GM12878 (cell line): ENCODE measurements around the gene KPNA4.
"Not testable (repeated sequence)": the region's sequence is repeated elsewhere in the genome, so short reads cannot be mapped to it uniquely, and the experiment has no call there.

ENCODE experiments used
- CBX3 ChIP-seq: fragments of 200-600 bp; sonication (generic); IDR thresholded peaks from 2 replicates; pipeline ENCODE4 v1.6.1; 2016; ENCODE audit warnings: low read depth, borderline replicate concordance
- CHD2 ChIP-seq: IDR thresholded peaks from 2 replicates; pipeline ENCODE4 v1.6.1; 2011; ENCODE audit warnings: low read depth, low read length, improper control_type of control experiment, borderline replicate concordance
- EP300 ChIP-seq, 2 experiments: fragments of 150-350 bp in 1 of 2; IDR thresholded peaks; 2 replicates each; pipeline ENCODE4 v1.6.1; 2011 to 2012; ENCODE audit warnings: low read depth in 2 of 2, low read length in 2 of 2, borderline replicate concordance in 1 of 2, improper control_type of control experiment in 1 of 2, inconsistent platforms in 1 of 2; ENCODE audit not compliant: control insufficient read depth in 1 of 2
- MTA3 ChIP-seq: IDR thresholded peaks from 2 replicates; pipeline ENCODE4 v1.6.1; 2012; ENCODE audit warnings: low read length, inconsistent platforms, borderline replicate concordance
- POLR2AphosphoS2 ChIP-seq: IDR thresholded peaks from 2 replicates; pipeline ENCODE4 v1.6.1; 2011; ENCODE audit warnings: low read depth, mild to moderate bottlenecking, low read length, improper control_type of control experiment, moderate library complexity
- SIX5 ChIP-seq: IDR thresholded peaks from 2 replicates; pipeline ENCODE4 v1.6.1; 2011; ENCODE audit warnings: mild to moderate bottlenecking, low read depth, low read length, moderate library complexity; ENCODE audit not compliant: severe bottlenecking
- TAF1 ChIP-seq: IDR thresholded peaks from 2 replicates; pipeline ENCODE4 v1.6.1; 2011; ENCODE audit warnings: mild to moderate bottlenecking, low read depth, low read length, borderline replicate concordance
- TF ChIP-seq, protein P1 (sequence below): fragments of 450-650 bp; IDR thresholded peaks from 2 replicates; pipeline ENCODE4 v1.6.1; 2017; ENCODE audit warnings: mild to moderate bottlenecking
- TF ChIP-seq, protein P2 (sequence below), 3 experiments: IDR thresholded peaks in 2 of 3; conservative IDR thresholded peaks in 1 of 3; 2 replicates each; pipeline ENCODE4 v1.5.1; 2011; ENCODE audit warnings: low read depth in 3 of 3, low read length in 3 of 3, mild to moderate bottlenecking in 3 of 3, control low read depth in 2 of 3, moderate library complexity in 2 of 3, inconsistent platforms in 1 of 3, mixed read lengths in 1 of 3; ENCODE audit not compliant: control insufficient read depth in 2 of 3, insufficient read depth in 1 of 3; ENCODE audit errors: extremely low read depth in 1 of 3

DNA sequence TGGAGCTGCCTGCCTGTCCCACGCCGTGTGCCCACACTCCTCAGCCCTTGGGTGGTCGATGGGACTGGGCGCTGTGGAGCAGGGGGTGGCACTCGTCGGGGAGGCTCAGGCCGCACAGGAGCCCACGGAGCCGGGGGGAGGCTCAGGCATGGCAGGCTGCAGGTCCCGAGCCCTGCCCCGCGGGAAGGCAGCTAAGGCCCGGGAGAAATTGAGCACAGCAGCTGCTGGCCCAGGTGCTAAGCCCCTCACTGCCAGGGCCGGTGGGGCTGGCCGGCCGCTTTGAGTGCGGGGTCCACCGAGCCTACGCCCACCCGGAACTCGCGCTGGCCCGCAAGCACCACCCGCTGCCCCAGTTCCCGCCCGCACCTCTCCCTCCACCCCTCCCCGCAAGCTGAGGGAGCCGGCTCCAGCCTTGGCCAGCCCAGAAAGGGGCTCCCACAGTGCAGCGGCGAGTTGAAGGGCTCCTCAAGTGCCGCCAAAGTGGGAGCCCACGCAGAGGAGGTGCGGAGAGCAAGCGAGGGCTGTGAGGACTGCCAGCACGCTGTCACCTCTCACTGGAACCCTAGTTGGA, 8.7 kb upstream of the KPNA4 start:
- TF ChIP-seq, protein P1, sequence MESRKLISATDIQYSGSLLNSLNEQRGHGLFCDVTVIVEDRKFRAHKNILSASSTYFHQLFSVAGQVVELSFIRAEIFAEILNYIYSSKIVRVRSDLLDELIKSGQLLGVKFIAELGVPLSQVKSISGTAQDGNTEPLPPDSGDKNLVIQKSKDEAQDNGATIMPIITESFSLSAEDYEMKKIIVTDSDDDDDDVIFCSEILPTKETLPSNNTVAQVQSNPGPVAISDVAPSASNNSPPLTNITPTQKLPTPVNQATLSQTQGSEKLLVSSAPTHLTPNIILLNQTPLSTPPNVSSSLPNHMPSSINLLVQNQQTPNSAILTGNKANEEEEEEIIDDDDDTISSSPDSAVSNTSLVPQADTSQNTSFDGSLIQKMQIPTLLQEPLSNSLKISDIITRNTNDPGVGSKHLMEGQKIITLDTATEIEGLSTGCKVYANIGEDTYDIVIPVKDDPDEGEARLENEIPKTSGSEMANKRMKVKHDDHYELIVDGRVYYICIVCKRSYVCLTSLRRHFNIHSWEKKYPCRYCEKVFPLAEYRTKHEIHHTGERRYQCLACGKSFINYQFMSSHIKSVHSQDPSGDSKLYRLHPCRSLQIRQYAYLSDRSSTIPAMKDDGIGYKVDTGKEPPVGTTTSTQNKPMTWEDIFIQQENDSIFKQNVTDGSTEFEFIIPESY = not testable (repeated sequence)
- TF ChIP-seq MTA3; CHD2; CBX3; POLR2AphosphoS2; TAF1; EP300 (IDR thresholded peaks at IDR 0.05; ENCODE audit: borderline replicate concordance in 1 of 2, control insufficient read depth in 1 of 2, low read depth in 2 of 2, low read length in 2 of 2); SIX5: not testable (repeated sequence)
- TF ChIP-seq, protein P2, sequence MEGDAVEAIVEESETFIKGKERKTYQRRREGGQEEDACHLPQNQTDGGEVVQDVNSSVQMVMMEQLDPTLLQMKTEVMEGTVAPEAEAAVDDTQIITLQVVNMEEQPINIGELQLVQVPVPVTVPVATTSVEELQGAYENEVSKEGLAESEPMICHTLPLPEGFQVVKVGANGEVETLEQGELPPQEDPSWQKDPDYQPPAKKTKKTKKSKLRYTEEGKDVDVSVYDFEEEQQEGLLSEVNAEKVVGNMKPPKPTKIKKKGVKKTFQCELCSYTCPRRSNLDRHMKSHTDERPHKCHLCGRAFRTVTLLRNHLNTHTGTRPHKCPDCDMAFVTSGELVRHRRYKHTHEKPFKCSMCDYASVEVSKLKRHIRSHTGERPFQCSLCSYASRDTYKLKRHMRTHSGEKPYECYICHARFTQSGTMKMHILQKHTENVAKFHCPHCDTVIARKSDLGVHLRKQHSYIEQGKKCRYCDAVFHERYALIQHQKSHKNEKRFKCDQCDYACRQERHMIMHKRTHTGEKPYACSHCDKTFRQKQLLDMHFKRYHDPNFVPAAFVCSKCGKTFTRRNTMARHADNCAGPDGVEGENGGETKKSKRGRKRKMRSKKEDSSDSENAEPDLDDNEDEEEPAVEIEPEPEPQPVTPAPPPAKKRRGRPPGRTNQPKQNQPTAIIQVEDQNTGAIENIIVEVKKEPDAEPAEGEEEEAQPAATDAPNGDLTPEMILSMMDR (IDR thresholded peaks at IDR 0.05 in 2 of 3, conservative IDR thresholded peaks at IDR 0.05 in 1 of 3; ENCODE audit: control insufficient read depth in 2 of 3, extremely low read depth in 1 of 3, insufficient read depth in 1 of 3, low read depth in 3 of 3, low read length in 3 of 3) = not testable (repeated sequence)
